Measurements from ENCODE around the gene VCL. TPM values are rescaled to one million over a fixed set of nuclear protein-coding genes. Genes with fewer than 3 reads are reported as not detected.

VCL gene
- total RNA-seq, 4 donors from 2014 or later = 99.2 to 120 (median 106) TPM

DNA sequence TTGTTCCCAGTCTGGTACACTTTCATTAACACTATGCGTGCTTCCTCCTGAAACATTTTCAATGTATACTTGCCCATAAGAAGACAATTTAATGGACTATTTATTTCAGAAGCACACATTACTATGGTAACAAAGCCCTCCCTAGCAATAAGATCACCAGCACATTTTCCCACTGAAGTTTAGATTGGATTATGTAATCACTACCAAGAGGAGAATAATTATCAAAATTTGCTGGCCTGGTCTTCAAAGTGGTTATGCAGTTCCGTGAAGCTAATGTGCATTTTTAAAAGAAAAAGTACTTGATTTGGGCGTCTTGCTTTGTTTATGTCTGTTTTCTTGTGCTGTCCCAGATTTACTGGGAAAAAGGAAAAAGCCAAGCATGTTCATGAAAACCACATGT lies 90.8 kb downstream of the VCL start:
- TF ChIP-seq, protein P1, sequence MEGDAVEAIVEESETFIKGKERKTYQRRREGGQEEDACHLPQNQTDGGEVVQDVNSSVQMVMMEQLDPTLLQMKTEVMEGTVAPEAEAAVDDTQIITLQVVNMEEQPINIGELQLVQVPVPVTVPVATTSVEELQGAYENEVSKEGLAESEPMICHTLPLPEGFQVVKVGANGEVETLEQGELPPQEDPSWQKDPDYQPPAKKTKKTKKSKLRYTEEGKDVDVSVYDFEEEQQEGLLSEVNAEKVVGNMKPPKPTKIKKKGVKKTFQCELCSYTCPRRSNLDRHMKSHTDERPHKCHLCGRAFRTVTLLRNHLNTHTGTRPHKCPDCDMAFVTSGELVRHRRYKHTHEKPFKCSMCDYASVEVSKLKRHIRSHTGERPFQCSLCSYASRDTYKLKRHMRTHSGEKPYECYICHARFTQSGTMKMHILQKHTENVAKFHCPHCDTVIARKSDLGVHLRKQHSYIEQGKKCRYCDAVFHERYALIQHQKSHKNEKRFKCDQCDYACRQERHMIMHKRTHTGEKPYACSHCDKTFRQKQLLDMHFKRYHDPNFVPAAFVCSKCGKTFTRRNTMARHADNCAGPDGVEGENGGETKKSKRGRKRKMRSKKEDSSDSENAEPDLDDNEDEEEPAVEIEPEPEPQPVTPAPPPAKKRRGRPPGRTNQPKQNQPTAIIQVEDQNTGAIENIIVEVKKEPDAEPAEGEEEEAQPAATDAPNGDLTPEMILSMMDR (IDR thresholded peaks at IDR 0.05) = no peak
- TF ChIP-seq POLR2A (IDR thresholded peaks at IDR 0.05) (no peak), EP300 (IDR thresholded peaks at IDR 0.05) (no peak)
- WGBS, 2 donors = 36 to 55% methylated on average over 3 of the region's 3 CpGs
- DNase-seq (ENCODE audit: low spot score in 2 of 2) = no peak
- Histone ChIP-seq H3K4me1 (peaks cover 0 to 38% (median 0%) of the 10 kb centered on the region in 4 donors), H3K27me3 (no peaks in the 10 kb centered on the region), H3K27ac (no peak overlapping the region), H3K4me3 (no peak overlapping the region), H3K36me3 (peaks cover 0 to 61% (median 0%) of the 10 kb centered on the region in 3 donors), H3K9me3 (no peaks in the 10 kb centered on the region)

DNA sequence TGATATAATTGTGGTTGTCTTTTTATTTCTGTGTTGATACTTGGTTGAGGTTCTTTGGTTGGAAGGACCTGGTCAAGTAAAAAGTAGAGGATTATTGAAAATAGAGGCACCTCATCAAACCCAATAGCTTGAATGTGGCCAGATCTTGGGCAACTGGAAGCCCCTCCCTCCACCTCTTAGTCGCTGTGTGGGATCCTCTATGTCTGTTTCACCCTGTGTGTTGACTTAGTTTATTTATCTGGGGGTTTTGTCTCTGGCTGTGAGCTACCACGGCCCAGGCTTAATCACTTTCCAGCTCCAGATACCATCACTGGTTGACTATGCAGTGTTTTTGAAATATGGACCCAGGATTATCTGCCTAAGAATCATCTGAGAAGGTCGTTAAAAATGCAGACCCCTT lies 94.5 kb downstream of the VCL start:
- peaks cover 0 to 86% (median 3%) of the 10 kb centered on the region in 3 donors for H3K36me3 ChIP-seq
- DNase-seq (ENCODE audit: low spot score in 2 of 2) = no peak
- WGBS, 2 donors = 87 to 90% methylated on average over 3 of the region's 3 CpGs
- no peak overlapping the region for H3K27ac ChIP-seq
- H3K4me1 ChIP-seq = peaks cover 0 to 20% (median 0%) of the 10 kb centered on the region in 4 donors
- TF ChIP-seq POLR2A (IDR thresholded peaks at IDR 0.05) (no peak), EP300 (IDR thresholded peaks at IDR 0.05) (no peak)
- TF ChIP-seq, protein P1 (IDR thresholded peaks at IDR 0.05) = no peak
- no peaks in the 10 kb centered on the region for H3K9me3 ChIP-seq
- no peaks in the 10 kb centered on the region for H3K27me3 ChIP-seq
- H3K4me3 ChIP-seq = no peak overlapping the region

DNA sequence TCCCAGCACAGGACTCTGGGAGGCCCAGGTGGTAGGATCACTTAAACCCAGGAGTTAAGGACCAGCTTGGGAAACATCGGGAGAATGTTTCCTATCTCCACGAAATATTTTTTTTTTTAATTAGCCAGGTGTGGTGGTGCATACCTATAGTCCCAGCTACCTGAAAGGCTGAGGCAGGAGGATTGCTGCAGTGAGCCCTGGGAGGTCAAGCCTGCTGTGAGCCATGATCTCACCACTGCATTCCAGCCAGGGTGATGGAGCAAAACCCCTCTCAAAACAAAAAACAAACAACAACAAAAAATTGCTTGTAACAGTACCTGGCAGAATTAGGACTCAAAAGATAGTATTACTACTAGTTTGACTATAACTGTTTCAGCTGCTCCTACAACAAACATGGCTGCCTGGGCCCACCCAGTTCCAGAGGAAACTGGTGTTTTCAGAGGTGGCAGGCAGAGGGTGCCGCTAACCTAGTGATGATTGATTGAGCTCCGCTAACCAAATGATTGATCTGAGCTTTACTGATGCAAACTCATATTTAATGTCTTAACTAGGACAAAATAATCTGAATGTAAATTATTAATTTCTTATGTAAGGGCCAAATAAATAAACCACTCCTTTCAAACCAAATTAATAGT lies 95.7 kb downstream of the VCL start:
- 94 to 99% methylated on average over 4 of the region's 4 CpGs for WGBS, 2 donors
- no peak overlapping the region for H3K27ac ChIP-seq

DNA sequence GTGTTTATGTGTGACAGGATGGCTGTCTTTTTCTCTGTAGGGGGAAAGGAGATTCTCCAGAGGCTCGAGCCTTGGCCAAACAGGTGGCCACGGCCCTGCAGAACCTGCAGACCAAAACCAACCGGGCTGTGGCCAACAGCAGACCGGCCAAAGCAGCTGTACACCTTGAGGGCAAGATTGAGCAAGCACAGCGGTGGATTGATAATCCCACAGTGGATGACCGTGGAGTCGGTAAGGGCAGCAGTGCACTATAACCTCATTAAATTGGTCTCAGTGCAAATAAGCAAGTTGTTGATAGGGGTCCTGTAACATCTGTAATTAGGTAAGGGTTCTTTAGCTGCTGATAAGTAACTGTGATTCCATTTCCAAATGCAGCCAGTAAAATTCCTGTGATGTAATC lies 96.3 kb downstream of the VCL start:
- H3K4me3 ChIP-seq = no peak overlapping the region
- peaks cover 0 to 96% (median 7%) of the 10 kb centered on the region in 3 donors for H3K36me3 ChIP-seq
- WGBS, 2 donors = 90 to 94% methylated on average over 7 of the region's 7 CpGs
- H3K9me3 ChIP-seq = no peaks in the 10 kb centered on the region
- no peaks in the 10 kb centered on the region for H3K27me3 ChIP-seq
- no peak overlapping the region for H3K27ac ChIP-seq
- no peak for DNase-seq (ENCODE audit: low spot score in 2 of 2)
- H3K4me1 ChIP-seq = peaks cover 0 to 10% (median 0%) of the 10 kb centered on the region in 4 donors
- TF ChIP-seq EP300 (IDR thresholded peaks at IDR 0.05) = no peak
- TF ChIP-seq POLR2A (IDR thresholded peaks at IDR 0.05) = no peak
- TF ChIP-seq, protein P1 (IDR thresholded peaks at IDR 0.05) = no peak

More for the DNA sequence above, 95.7 kb downstream of the VCL start:
- TF ChIP-seq, protein P1 (IDR thresholded peaks at IDR 0.05) = no peak
- TF ChIP-seq EP300 (IDR thresholded peaks at IDR 0.05) = no peak
- TF ChIP-seq POLR2A (IDR thresholded peaks at IDR 0.05) = no peak
- Histone ChIP-seq H3K36me3 (peaks cover 0 to 96% (median 7%) of the 10 kb centered on the region in 3 donors), H3K4me1 (peaks cover 0 to 15% (median 0%) of the 10 kb centered on the region in 4 donors), H3K27me3 (no peaks in the 10 kb centered on the region), H3K4me3 (no peak overlapping the region), H3K9me3 (no peaks in the 10 kb centered on the region)
- no peak for DNase-seq (ENCODE audit: low spot score in 2 of 2)

DNA sequence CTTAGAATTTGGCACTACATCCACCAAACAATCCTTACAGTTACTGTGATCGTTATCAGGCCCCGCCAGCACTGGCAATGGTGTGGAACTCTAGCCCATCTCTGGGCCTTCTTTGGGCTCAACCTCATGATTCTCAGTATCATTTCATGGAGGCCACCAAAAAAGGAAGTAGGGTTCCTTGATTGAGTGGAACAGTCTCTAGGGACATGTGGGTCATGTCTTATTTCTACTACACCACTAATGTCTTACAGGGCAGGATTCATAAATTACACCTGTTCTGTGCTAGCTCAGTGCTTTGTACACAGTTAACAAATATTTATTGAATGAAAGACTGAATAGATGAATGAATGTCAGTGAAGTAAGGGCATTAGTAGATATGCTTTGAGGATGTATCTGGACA lies 98.9 kb downstream of the VCL start:
- Histone ChIP-seq H3K27ac (no peak overlapping the region), H3K27me3 (no peaks in the 10 kb centered on the region), H3K4me1 (no peaks in the 10 kb centered on the region), H3K9me3 (no peaks in the 10 kb centered on the region), H3K36me3 (peaks cover 0 to 99% (median 7%) of the 10 kb centered on the region in 3 donors), H3K4me3 (no peak overlapping the region)
- TF ChIP-seq EP300 (IDR thresholded peaks at IDR 0.05) (no peak), POLR2A (IDR thresholded peaks at IDR 0.05) (no peak)
- TF ChIP-seq, protein P1 (IDR thresholded peaks at IDR 0.05) = no peak
- 92% methylated on average over 2 of the region's 2 CpGs for WGBS, 2 donors
- no peak for DNase-seq (ENCODE audit: low spot score in 2 of 2)
